GM12873 (cell line): ENCODE data around the gene KCNQ1OT1.

Experiments used
- CTCF ChIP-seq: IDR thresholded peaks from 2 replicates; pipeline ENCODE4 v1.5.1; 2012; ENCODE audit warnings: low read depth, mild to moderate bottlenecking, moderate library complexity, low read length, control low read depth; ENCODE audit not compliant: insufficient read depth; ENCODE audit errors: missing control alignments

Gene KCNQ1OT1

DNA sequence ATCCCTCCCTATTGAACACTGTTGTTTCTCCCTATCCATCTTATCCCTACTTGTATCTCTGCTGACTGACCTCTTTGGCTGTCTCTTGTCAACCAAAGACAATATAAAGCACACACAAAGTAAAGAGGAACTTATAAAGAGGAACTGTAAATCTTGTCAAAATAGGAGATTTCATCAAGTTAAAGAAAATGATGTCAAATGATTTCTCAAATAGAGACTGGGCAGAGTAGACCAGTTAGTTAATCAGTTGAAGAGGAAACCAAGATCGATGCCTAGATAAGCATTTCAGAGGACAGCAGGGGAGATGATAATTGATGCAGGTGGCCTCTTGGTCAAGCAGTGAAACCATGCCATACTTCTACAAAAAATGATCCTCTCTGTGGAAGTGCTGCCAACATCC, 22.7 kb downstream of the KCNQ1OT1 start:
- no peak for TF ChIP-seq CTCF

DNA sequence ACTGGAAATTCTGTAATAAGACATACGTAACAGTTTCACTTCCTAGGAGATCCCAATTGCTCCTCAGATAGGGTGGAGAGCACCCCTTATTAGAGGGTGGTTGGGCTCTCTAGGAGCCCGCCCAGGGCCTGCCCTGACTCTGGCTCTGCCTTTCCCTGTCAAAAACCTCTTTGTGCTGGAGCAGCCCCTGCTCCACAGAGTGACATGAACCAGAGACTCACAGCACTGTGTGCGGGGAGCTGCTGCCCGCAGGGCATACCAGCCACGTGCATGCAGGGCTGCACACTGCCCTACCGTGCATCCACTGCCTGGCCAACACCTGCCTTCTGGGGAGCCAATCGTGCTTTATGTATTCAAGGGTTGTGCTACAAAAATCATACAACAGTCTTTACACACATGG, 24.3 kb downstream of the KCNQ1OT1 start:
- no peak for TF ChIP-seq CTCF

- no peak for TF ChIP-seq CTCF
Measured at GRCh38 chr11:2674658-2675131, 25.1 kb downstream of the KCNQ1OT1 start.

- no peak for TF ChIP-seq CTCF
Measured at GRCh38 chr11:2673871-2674471, 25.8 kb downstream of the KCNQ1OT1 start.

- no peak for TF ChIP-seq CTCF
Measured at GRCh38 chr11:2673250-2673610, 26.6 kb downstream of the KCNQ1OT1 start.

GRCh38 chr11:2672553-2673249, 27.1 kb downstream of the KCNQ1OT1 start:
- TF ChIP-seq CTCF: no peak

- TF ChIP-seq CTCF: no peak
Measured at GRCh38 chr11:2671748-2672147, 28.0 kb downstream of the KCNQ1OT1 start.
